Cardiac fibroblast (primary cell): ENCODE data around the gene OR2W3.
A peak's percentile ranks its signal among the peaks of the same experiment; 100 is the strongest.

ENCODE experiments used
- DNase-seq, 2 donors: peaks; one replicate each; pipeline versions ENCODE4 v3.0.0 to v3.0.0-alpha.2; 2010; ENCODE audit warnings: low read depth in 2 of 2
- H3K4me3 ChIP-seq, 2 donors: replicated peaks in 1 of 2; 1 replicate in 1 of 2; 2 replicates in 1 of 2; pipeline ENCODE4 v1.5.1; 2011; ENCODE audit warnings: low read depth in 2 of 2, low read length in 2 of 2, mild to moderate bottlenecking in 2 of 2, moderate library complexity in 1 of 2
- CTCF ChIP-seq: IDR thresholded peaks from one replicate; pipeline ENCODE4 v1.5.1; 2011; ENCODE audit warnings: low read depth, mild to moderate bottlenecking, low read length, inconsistent platforms

OR2W3 gene

GRCh38 chr1:247908766-247909165, 13.4 kb downstream of the OR2W3 start:
- DNase-seq: no peak

GRCh38 chr1:247913786-247914185, 18.4 kb downstream of the OR2W3 start:
- no peak for DNase-seq
- no peak overlapping the region for H3K4me3 ChIP-seq
- TF ChIP-seq CTCF: no peak

More at GRCh38 chr1:247908766-247909165, 13.4 kb downstream of the OR2W3 start:
- no peak for TF ChIP-seq CTCF
- no peak overlapping the region for H3K4me3 ChIP-seq

GRCh38 chr1:247914941-247915662, 19.7 kb downstream of the OR2W3 start:
- peak in 1 of 2 donors; percentile 28 for DNase-seq
- no peak overlapping the region for H3K4me3 ChIP-seq
- TF ChIP-seq CTCF: no peak

GRCh38 chr1:247919952-247920351, 24.6 kb downstream of the OR2W3 start, which contains the start of gene OR2T8:
OR2T8 (plus strand) TSS chr1:247920252; CDS start chr1:247921018, 766 bp downstream.
- no peak within 1 kb of the TSS for H3K4me3 ChIP-seq
- TF ChIP-seq CTCF: no peak
- no peak for DNase-seq

- DNase-seq: no peak
- TF ChIP-seq CTCF: no peak
- no peak overlapping the region for H3K4me3 ChIP-seq
These were observed 28.6 kb downstream of the OR2W3 start for GRCh38 chr1:247923941-247924340.

- H3K4me3 ChIP-seq: no peak within 1 kb of the TSS
- TF ChIP-seq CTCF: no peak
- DNase-seq: no peak
These were observed 29.5 kb downstream of the OR2W3 start, which contains the start of gene OR2AJ1 for GRCh38 chr1:247924868-247925267. OR2AJ1 (plus strand) TSS chr1:247924889; CDS start chr1:247933769, 8,880 bp downstream.

GRCh38 chr1:247933989-247934388, 38.6 kb downstream of the OR2W3 start:
- no peak for DNase-seq
- no peak overlapping the region for H3K4me3 ChIP-seq
- TF ChIP-seq CTCF: no peak
